T-helper 2 cell treated with Interferon-gamma antibody and Interleukin-4, amounts not matched to agents 5 μg/mL and 100 μg/mL, for 36 hours (primary cell): ENCODE data around the gene WFDC2.

ENCODE experiments used
- DNase-seq: peaks from one replicate; pipeline ENCODE4 v3.0.0; 2021; ENCODE audit warnings: low spot score
- H3K27ac Mint-ChIP-seq: one replicate; pipeline ENCODE4 v1.8.0; 2021; ENCODE audit warnings: mild to moderate bottlenecking, mixed read lengths
- H3K27me3 Mint-ChIP-seq: one replicate; pipeline ENCODE4 v1.8.0; 2021; ENCODE audit warnings: low read depth, mixed read lengths
- H3K36me3 Mint-ChIP-seq: one replicate; pipeline ENCODE4 v1.8.0; 2021; ENCODE audit warnings: low read depth, mixed read lengths
- H3K4me1 Mint-ChIP-seq: one replicate; pipeline ENCODE4 v1.8.0; 2021; ENCODE audit warnings: low read depth, mixed read lengths
- H3K4me3 Mint-ChIP-seq: one replicate; pipeline ENCODE4 v1.8.0; 2022; ENCODE audit warnings: mild to moderate bottlenecking, moderate library complexity, mixed read lengths
- H3K9me3 Mint-ChIP-seq: one replicate; pipeline ENCODE4 v1.8.0; 2021; ENCODE audit warnings: mixed read lengths

The WFDC2 gene, protein sequence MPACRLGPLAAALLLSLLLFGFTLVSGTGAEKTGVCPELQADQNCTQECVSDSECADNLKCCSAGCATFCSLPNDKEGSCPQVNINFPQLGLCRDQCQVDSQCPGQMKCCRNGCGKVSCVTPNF

DNA sequence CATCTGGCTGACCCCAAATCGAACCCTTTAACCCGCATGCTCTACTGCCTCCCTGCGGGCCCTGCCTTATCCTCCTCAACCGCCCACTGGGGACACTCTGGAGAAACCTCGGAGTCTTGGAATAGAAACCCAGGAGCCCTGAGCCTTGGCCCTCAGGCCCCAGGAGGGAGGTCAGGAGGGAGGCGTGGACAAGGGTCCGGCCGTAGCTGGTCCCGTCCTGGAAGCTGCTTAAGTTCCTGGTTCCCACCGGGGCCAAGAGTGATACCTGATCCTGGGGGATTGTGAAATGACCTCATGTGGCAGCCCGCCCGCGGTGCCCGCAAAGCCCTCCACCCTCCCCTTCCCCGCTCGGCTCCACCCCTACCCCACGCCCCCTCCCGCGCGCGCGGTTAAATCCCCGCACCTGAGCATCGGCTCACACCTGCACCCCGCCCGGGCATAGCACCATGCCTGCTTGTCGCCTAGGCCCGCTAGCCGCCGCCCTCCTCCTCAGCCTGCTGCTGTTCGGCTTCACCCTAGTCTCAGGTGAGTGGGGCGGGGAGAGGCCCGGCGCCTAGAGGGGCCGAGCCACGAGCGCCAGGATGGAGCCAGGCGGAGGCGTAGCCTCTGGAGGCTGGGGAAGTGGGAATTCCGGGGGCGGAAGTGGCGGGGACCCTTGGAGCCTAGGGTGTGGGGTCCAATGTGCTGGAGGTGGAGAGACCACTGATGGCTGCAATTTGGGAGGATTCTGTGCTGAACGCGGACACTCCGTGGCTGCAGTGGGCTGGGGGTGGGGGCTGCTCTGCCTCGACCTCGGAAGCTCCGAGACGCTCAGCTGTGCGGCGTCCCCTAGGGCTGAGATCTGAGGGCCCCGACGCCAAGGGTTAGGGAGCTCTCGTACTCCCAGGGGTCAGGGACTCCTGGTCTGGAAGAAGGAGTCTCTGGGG, at the start of gene WFDC2:
Gene WFDC2, plus strand, starts transcription at position 418 of the 926 bp plus-strand sequence. Its CDS starts 29 bp downstream, at position 447.
- Mint-ChIP-seq H3K27me3 (peaks cover 44% of the 10 kb centered on the region), H3K9me3 (no peaks in the 10 kb centered on the region), H3K36me3 (no peaks in the 10 kb centered on the region), H3K4me3 (peak within 1 kb of the TSS; percentile 19), H3K27ac (no peak within 1 kb of the TSS), H3K4me1 (no peaks in the 10 kb centered on the region)
- DNase-seq, result no peak

DNA sequence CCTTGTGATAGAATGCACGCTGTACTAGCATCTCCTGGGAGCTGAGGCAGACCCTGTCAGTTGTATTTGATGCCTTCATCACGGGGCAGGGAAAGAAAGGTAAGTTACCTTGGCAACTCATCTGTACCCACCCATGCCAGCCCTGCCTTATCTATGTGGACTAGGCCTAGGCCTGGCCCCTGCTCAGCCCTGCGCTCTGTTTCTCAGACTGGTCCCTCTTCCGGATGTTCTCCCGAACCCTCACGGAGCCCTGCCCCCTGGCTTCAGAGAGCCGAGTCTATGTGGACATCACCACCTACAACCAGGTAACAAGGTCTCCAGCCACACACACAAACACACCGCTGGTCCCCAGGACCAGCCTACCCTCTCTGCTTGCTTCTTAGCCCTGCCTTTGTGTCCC, 49.4 kb upstream of the WFDC2 start:
- no peaks in the 10 kb centered on the region for H3K27me3 Mint-ChIP-seq
- H3K4me3 Mint-ChIP-seq, result no peak overlapping the region
- H3K27ac Mint-ChIP-seq, result no peak overlapping the region
- no peaks in the 10 kb centered on the region for H3K9me3 Mint-ChIP-seq
- DNase-seq, result no peak
- H3K4me1 Mint-ChIP-seq, result peaks cover 25% of the 10 kb centered on the region
- peaks cover 42% of the 10 kb centered on the region for H3K36me3 Mint-ChIP-seq

DNA sequence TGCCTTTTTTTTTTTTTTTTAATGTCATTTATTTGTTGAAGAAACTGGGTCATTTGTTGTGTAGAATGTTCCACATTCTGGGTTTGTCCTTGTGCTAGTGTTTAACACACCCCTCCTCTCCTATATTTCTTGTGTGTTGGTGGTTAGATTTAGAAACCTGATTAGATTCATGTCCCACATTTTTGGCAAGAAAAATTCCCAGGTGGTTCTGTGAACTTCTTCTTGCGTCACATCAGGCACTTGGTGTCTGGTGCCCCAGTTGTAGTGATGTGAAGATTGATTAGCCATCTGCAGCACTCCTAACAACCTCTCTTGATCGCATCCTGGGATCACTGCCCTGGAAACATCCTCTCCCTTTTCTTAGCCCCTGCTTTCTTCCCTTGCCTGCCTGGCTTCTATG, 45.9 kb upstream of the WFDC2 start:
- Mint-ChIP-seq H3K4me3 (no peak overlapping the region), H3K36me3 (peaks cover 43% of the 10 kb centered on the region), H3K27me3 (no peaks in the 10 kb centered on the region), H3K27ac (no peak overlapping the region), H3K9me3 (no peaks in the 10 kb centered on the region), H3K4me1 (no peaks in the 10 kb centered on the region)
- no peak for DNase-seq

DNA sequence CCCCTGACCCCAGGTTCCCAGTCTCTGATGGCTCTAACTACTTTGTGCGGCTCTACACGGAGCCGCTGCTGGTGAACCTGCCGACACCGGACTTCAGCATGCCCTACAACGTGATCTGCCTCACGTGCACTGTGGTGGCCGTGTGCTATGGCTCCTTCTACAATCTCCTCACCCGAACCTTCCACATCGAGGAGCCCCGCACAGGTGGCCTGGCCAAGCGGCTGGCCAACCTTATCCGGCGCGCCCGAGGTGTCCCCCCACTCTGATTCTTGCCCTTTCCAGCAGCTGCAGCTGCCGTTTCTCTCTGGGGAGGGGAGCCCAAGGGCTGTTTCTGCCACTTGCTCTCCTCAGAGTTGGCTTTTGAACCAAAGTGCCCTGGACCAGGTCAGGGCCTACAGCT, 44.0 kb upstream of the WFDC2 start:
- peaks cover 30% of the 10 kb centered on the region for H3K36me3 Mint-ChIP-seq
- no peaks in the 10 kb centered on the region for H3K9me3 Mint-ChIP-seq
- no peaks in the 10 kb centered on the region for H3K27me3 Mint-ChIP-seq
- no peak overlapping the region for H3K27ac Mint-ChIP-seq
- no peaks in the 10 kb centered on the region for H3K4me1 Mint-ChIP-seq
- no peak overlapping the region for H3K4me3 Mint-ChIP-seq
- no peak for DNase-seq

DNA sequence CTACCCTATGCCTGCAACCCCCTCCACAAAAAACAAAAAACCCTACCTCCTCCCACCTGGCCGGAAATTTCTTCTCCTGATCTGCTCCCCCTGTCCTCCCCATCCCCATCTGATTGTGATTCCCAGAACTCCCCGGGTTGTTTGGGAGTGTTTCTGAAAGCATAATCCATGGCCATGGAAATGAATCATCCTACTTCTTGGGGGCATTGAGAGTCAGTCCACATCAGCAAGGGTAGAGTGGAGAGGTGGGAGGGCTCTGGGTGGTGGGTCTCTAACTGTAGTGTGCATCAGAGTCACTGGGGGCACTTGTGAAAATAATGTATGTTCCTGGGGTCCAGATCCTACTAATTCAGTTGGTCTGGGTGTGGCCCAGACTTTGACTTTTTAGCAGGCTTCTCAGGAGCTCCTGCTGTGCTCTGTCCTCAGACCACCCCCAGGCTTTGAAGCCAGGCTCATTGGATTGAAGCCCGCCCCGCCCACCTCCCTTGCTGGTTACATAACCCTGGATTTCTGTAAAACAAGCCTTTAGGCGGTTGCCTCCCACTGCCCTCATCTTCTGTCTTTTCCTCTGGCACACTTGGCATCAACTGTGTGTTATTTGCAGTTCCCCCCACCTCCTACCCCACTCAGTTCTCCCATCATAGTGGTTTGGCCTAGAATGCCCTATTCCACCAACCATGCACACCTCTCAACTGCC, 43.1 kb upstream of the WFDC2 start:
- Mint-ChIP-seq H3K4me1 (no peaks in the 10 kb centered on the region), H3K27ac (no peak overlapping the region), H3K27me3 (no peaks in the 10 kb centered on the region), H3K4me3 (no peak overlapping the region), H3K36me3 (peaks cover 29% of the 10 kb centered on the region), H3K9me3 (no peaks in the 10 kb centered on the region)
- DNase-seq, result no peak

DNA sequence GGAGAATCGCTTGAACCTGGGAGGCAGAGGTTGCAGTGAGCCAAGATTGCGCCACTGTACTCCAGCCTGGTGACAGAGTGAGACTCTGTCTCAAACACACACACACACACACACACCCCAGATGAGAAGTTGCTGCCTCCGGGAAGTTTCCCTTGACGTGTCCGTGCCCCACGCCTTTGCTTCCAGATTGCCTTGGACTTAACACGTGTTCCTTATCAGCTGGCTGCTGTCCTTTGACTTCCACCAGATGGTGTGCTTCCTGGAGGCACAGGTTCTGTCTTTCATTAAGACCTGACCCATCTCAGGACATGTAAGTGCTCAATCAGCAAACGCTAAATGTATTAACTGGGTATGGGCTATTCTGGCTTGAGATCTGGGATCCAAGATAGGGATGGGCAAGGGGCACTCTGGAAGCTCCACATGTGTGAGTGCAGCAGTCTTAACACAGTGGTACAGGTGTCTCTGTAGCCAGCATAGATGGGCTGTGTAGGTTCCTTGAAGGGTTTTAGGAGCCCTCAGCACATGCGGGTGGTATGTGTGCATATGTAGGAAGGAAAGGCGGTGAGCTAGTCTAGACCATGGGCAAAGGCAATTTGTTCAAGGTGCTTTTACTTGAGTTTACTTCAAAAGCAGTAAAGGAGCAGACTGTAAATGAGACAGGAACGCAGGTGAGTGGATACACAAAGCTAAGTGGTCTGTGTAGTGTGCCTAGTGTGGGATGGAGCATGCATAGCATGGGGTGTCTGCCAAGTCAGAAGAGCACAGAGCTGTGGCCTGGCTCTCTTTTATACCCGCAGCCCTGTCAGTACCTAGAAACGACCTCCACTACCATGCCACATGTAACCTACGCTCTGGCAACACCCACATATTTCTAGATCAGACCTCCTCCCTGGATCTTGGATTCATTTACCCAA, 42.1 kb upstream of the WFDC2 start:
- Mint-ChIP-seq H3K4me1 (peaks cover 5% of the 10 kb centered on the region), H3K9me3 (no peaks in the 10 kb centered on the region), H3K27ac (peak overlapping the region; percentile 9)

DNA sequence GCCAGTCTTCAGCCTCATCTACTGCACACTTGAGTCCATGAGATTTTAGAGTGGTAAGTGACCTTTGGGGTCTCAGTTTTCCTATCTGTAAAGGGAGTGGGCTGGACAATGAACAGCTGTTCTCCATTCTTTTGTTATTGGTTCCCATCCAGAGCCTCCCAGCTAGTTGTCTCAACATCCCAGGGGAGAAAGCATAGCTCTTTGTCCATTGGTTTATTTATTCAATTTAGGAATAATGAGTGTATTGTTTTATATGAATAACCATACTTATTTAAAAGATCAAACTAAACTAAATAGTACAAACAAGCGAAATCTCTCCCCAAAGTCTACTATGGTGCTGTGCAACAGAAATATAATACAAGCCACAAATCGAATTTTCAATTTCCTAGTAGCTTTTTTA, 39.9 kb upstream of the WFDC2 start:
- no peaks in the 10 kb centered on the region for H3K9me3 Mint-ChIP-seq
- no peak for DNase-seq
- no peak overlapping the region for H3K4me3 Mint-ChIP-seq
- H3K36me3 Mint-ChIP-seq, result peaks cover 24% of the 10 kb centered on the region
- peaks cover 6% of the 10 kb centered on the region for H3K4me1 Mint-ChIP-seq
- H3K27ac Mint-ChIP-seq, result no peak overlapping the region
- H3K27me3 Mint-ChIP-seq, result no peaks in the 10 kb centered on the region

More for the DNA sequence above, 42.1 kb upstream of the WFDC2 start:
- no peaks in the 10 kb centered on the region for H3K27me3 Mint-ChIP-seq
- peaks cover 26% of the 10 kb centered on the region for H3K36me3 Mint-ChIP-seq
- DNase-seq, result no peak
- H3K4me3 Mint-ChIP-seq, result no peak overlapping the region

DNA sequence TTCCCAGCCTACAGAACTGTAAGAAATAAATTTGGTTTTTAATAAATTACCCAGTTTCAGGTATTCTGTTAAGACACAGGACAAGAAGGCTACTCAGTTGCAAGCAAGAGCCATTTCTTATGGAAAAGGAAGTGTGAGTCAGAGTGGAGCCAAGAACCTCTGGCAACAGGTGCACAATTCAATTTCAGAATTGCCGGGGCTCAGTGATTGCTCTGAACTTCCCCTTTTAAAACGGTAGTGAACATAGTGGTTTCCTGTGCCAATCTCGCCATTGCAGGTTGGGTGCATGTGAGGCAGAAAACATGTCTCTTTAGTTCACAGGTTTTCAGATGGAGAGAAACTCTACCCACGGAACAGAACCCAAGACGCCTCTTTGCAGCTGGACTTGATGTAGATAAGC, 37.3 kb upstream of the WFDC2 start:
- no peak overlapping the region for H3K27ac Mint-ChIP-seq
- peaks cover 16% of the 10 kb centered on the region for H3K4me1 Mint-ChIP-seq
- no peaks in the 10 kb centered on the region for H3K27me3 Mint-ChIP-seq
- H3K4me3 Mint-ChIP-seq, result no peak overlapping the region
- no peaks in the 10 kb centered on the region for H3K9me3 Mint-ChIP-seq
- DNase-seq, result no peak
- peaks cover 14% of the 10 kb centered on the region for H3K36me3 Mint-ChIP-seq

DNA sequence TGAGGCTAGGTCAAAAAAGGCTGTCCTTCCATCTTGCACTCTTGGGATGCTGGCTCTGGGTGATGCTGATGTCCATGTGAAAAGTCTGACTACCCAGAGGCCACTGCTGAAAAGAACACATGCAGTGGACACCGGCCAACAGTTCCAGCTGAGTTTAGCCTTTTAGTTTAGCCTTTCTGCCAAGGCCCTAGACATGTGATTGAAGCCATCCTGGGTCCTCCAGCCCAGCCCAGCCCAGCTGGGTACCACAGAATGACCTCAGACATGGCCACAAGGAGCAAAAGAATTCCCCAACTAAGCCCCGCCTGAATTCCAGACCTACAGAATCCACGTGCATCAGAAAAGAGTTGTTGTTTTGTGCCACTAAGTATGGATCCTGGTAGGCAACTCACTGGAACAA, 36.2 kb upstream of the WFDC2 start:
- H3K36me3 Mint-ChIP-seq, result peaks cover 14% of the 10 kb centered on the region
- H3K27ac Mint-ChIP-seq, result no peak overlapping the region
- DNase-seq, result no peak
- no peaks in the 10 kb centered on the region for H3K9me3 Mint-ChIP-seq
- H3K4me3 Mint-ChIP-seq, result no peak overlapping the region
- peaks cover 16% of the 10 kb centered on the region for H3K4me1 Mint-ChIP-seq
- no peaks in the 10 kb centered on the region for H3K27me3 Mint-ChIP-seq

DNA sequence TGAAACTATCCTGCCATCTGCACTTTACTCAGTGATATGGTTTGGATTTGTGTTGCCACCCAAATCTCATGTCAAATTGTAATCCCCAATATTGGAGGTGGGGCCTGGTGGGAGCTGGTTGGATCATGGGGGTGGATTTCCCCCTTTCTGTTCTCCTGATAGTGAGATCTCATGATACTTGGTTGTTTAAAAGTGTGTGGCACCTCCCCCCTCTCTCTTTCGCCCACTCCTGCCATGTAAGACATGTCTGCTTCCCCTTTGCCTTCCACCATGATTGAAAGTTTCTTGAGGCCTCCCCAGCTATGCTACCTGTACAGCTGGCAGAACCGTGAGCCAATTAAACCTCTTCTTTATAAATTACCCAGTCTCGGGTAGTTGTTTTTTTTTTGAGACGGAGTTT, 35.6 kb upstream of the WFDC2 start:
- H3K27me3 Mint-ChIP-seq, result no peaks in the 10 kb centered on the region
- H3K4me1 Mint-ChIP-seq, result peaks cover 16% of the 10 kb centered on the region
- no peak overlapping the region for H3K4me3 Mint-ChIP-seq
- DNase-seq, result no peak
- no peaks in the 10 kb centered on the region for H3K9me3 Mint-ChIP-seq
- H3K36me3 Mint-ChIP-seq, result peaks cover 14% of the 10 kb centered on the region
- no peak overlapping the region for H3K27ac Mint-ChIP-seq

DNA sequence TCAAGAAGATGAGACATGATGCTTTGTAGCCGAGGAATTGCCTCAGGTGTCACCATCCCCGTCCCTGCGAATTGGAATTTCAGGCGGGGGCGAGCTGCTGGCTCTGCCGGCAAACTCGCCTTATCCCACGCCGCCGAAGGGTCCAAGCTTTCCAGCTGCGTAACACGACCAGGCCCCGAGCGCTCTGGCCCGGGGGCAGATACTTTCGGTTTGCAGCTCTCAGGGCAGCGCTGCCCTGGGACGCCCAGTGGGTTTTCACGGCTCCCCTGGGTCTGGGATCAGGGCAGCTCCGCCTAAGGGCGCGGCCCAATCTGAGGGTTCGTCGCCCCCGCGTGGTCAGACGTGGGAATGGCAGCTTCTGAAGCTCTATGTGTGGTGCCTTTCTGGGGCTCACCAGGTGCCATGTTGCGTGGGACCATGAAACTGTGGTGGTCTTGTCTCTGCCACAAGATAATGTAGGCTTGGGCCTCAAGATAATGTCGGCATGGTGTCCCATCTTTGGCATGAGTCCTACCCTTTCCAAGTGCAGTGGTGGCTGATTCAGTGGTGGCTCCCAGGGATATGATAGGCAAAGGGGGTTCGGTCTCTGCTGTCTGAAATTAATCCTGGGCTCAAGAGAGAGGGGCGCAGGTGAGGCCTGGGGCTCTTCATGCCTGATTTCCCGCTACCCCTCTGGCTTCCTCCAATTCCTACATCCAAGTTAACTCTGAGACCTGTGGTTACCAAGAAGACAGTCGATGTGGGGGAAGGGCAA, 32.6 kb upstream of the WFDC2 start:
- DNase-seq, result peak; percentile 76
- H3K27me3 Mint-ChIP-seq, result peaks cover 2% of the 10 kb centered on the region
- H3K4me1 Mint-ChIP-seq, result peaks cover 16% of the 10 kb centered on the region
- H3K9me3 Mint-ChIP-seq, result no peaks in the 10 kb centered on the region
- peak overlapping the region; percentile 84 for H3K4me3 Mint-ChIP-seq
- no peak overlapping the region for H3K27ac Mint-ChIP-seq
- H3K36me3 Mint-ChIP-seq, result peaks cover 10% of the 10 kb centered on the region

DNA sequence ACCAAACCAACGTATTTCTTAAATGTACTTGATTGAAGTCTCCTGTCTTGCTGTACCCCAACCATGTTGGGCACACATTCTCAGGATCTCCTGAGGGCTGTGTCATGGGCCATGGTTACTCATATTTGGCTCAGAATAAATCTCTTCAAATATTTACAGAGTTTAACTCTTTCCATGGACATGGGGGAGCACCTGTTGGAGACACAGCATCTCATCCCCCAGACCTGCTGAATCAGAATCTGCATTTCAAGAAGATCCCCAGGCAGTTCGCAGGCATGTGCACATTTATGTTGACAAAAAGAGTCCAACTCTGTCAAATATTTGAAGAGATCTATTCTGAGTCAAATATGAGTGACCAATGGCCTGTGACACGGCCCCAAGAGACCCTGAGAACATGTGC, 29.1 kb upstream of the WFDC2 start:
- Mint-ChIP-seq H3K4me3 (no peak overlapping the region), H3K36me3 (no peaks in the 10 kb centered on the region), H3K27me3 (peaks cover 13% of the 10 kb centered on the region), H3K27ac (no peak overlapping the region), H3K9me3 (no peaks in the 10 kb centered on the region), H3K4me1 (peaks cover 33% of the 10 kb centered on the region)
- DNase-seq, result no peak
